GM21576 (cell line): ENCODE data around the gene DENND2C.
A peak's percentile ranks its signal among the peaks of the same experiment; 100 is the strongest.

Source experiments
- ATAC-seq: cut with Tn5 transposase; IDR thresholded peaks from one replicate; pipeline ENCODE4 v1.9.1; 2021; ENCODE audit warnings: mild to moderate bottlenecking, moderate library complexity; ENCODE audit not compliant: unreplicated experiment

DENND2C gene

GRCh38 chr1:114677691-114678090, 7.8 kb upstream of the DENND2C start:
- no peak for ATAC-seq

- no peak for ATAC-seq
Measured at GRCh38 chr1:114676115-114676514, 6.3 kb upstream of the DENND2C start.

GRCh38 chr1:114671939-114672275, 2.1 kb upstream of the DENND2C start:
- ATAC-seq = no peak

- ATAC-seq = no peak
Measured at GRCh38 chr1:114671011-114671938, 1.4 kb upstream of the DENND2C start.

GRCh38 chr1:114670083-114671010, 498 bp upstream of the DENND2C start:
- peak; percentile 99 for ATAC-seq

GRCh38 chr1:114668784-114669561, 876 bp downstream of the DENND2C start:
- no peak for ATAC-seq

- no peak for ATAC-seq
Measured at GRCh38 chr1:114668373-114668772, 1.5 kb downstream of the DENND2C start.

- ATAC-seq = no peak
Measured at GRCh38 chr1:114666954-114667353, 2.9 kb downstream of the DENND2C start.

GRCh38 chr1:114660238-114660637, 9.6 kb downstream of the DENND2C start:
- ATAC-seq = no peak

- no peak for ATAC-seq
Measured at GRCh38 chr1:114651893-114652292, 18.0 kb downstream of the DENND2C start.

- ATAC-seq = no peak
Measured at GRCh38 chr1:114648503-114648902, 21.3 kb downstream of the DENND2C start.

- ATAC-seq = no peak
Measured at GRCh38 chr1:114641377-114641776, 28.5 kb downstream of the DENND2C start.

- no peak for ATAC-seq
Measured at GRCh38 chr1:114638910-114639309, 30.9 kb downstream of the DENND2C start.

- no peak for ATAC-seq
Measured at GRCh38 chr1:114632427-114632826, 37.4 kb downstream of the DENND2C start.

- ATAC-seq = no peak
Measured at GRCh38 chr1:114627107-114627506, 42.7 kb downstream of the DENND2C start.

- no peak for ATAC-seq
Measured at GRCh38 chr1:114623364-114623763, 46.5 kb downstream of the DENND2C start.

- ATAC-seq = no peak
Measured at GRCh38 chr1:114620419-114620818, 49.4 kb downstream of the DENND2C start.

- no peak for ATAC-seq
Measured at GRCh38 chr1:114618606-114619005, 51.2 kb downstream of the DENND2C start.

GRCh38 chr1:114610546-114611245, 59.2 kb downstream of the DENND2C start:
- no peak for ATAC-seq

- ATAC-seq = no peak
Measured at GRCh38 chr1:114609826-114610225, 60.0 kb downstream of the DENND2C start.
